Measurements from ENCODE around the gene ABLIM1. TPM values are rescaled to one million over a fixed set of nuclear protein-coding genes. Genes with fewer than 3 reads are reported as not detected.

Gene ABLIM1
- total and polyA plus RNA-seq, 8 donors, result 52.7 to 195 (median 65.5) TPM

DNA sequence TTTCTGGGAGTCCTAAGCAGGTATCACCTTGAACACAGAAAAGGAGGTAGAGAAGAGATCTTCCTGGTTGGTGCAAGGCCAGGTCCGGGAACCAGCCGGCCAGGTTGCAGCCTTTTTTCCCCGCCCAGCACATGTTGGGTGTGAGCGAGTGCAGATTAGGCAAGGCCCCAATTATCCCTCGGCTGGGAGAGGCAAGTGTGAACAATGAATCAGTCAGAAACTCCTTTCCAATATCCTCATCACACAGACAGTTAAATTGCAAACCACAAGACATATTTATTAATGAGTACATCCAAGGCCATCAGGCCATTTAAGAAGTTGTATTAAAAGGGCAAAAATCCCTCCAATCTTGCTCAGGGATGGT is 138.8 kb downstream of the ABLIM1 start:
- H3K36me3 ChIP-seq, result no peaks in the 10 kb centered on the region
- intact Hi-C loops (cut with DNase I), result no loop called here
- ATAC-seq (peak; percentile 63), DNase-seq (peak in 1 of 4 donors; percentile 75)
- no peaks in the 10 kb centered on the region for H3K27me3 ChIP-seq
- peak overlapping the region; percentile 50 to 74 for H3K27ac ChIP-seq
- H3K4me3 ChIP-seq, result no peak overlapping the region
- TF ChIP-seq, protein P1, sequence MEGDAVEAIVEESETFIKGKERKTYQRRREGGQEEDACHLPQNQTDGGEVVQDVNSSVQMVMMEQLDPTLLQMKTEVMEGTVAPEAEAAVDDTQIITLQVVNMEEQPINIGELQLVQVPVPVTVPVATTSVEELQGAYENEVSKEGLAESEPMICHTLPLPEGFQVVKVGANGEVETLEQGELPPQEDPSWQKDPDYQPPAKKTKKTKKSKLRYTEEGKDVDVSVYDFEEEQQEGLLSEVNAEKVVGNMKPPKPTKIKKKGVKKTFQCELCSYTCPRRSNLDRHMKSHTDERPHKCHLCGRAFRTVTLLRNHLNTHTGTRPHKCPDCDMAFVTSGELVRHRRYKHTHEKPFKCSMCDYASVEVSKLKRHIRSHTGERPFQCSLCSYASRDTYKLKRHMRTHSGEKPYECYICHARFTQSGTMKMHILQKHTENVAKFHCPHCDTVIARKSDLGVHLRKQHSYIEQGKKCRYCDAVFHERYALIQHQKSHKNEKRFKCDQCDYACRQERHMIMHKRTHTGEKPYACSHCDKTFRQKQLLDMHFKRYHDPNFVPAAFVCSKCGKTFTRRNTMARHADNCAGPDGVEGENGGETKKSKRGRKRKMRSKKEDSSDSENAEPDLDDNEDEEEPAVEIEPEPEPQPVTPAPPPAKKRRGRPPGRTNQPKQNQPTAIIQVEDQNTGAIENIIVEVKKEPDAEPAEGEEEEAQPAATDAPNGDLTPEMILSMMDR (IDR thresholded peaks at IDR 0.05), result no peak
- no peaks in the 10 kb centered on the region for H3K9me3 ChIP-seq
- H3K4me1 ChIP-seq, result peaks cover 7 to 24% of the 10 kb centered on the region in 2 donors

DNA sequence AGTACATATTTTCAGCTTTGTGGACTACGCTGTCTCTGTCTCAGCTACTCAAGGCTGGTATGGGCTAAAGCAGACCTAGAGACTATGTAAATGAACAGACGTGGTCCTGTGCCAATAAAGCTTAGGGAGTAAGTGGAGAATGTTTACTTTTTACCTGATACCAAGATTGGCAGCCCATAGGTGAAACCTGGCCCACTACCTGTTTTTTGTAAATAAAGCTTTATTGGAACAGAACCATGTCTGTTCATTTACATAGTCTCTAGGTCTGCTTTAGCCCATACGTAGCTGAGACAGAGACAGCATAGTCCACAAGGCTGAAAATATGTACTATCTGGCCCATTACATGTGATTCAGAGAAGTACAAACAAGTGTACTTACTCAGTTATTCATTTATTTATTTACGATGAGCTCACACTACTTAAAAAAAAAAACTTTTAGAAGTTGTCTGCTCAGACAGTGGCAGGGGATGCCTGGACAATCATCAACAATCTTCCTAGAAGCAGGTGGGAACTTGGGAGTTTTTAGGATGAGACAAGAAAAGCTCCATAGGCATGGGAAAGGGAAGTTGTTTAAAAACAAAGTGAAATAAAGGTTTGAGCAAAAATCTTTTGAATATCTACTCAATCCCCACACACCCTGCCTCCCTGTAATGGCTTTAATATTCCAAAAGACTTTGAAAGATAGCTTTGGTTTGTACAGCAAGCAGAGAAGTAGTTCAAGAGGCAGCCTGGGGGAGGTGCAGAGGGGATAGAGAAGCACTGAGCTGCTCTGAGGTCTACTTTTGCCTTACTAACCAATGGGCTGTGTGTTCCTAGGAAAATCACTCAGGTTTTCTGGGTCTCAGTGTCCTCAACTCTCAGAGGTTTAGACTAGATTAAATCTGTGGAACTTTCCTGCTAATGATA is 139.4 kb downstream of the ABLIM1 start:
- H3K4me3 ChIP-seq, result no peak overlapping the region
- DNase-seq, result no peak
- no peaks in the 10 kb centered on the region for H3K9me3 ChIP-seq
- no peaks in the 10 kb centered on the region for H3K36me3 ChIP-seq
- intact Hi-C loops (cut with DNase I), result no loop called here
- peak; percentile 18 for ATAC-seq
- no peaks in the 10 kb centered on the region for H3K27me3 ChIP-seq
- peaks cover 7 to 24% of the 10 kb centered on the region in 2 donors for H3K4me1 ChIP-seq
- H3K27ac ChIP-seq, result peak overlapping the region; percentile 50 to 74
- TF ChIP-seq, protein P1 (IDR thresholded peaks at IDR 0.05), result no peak

DNA sequence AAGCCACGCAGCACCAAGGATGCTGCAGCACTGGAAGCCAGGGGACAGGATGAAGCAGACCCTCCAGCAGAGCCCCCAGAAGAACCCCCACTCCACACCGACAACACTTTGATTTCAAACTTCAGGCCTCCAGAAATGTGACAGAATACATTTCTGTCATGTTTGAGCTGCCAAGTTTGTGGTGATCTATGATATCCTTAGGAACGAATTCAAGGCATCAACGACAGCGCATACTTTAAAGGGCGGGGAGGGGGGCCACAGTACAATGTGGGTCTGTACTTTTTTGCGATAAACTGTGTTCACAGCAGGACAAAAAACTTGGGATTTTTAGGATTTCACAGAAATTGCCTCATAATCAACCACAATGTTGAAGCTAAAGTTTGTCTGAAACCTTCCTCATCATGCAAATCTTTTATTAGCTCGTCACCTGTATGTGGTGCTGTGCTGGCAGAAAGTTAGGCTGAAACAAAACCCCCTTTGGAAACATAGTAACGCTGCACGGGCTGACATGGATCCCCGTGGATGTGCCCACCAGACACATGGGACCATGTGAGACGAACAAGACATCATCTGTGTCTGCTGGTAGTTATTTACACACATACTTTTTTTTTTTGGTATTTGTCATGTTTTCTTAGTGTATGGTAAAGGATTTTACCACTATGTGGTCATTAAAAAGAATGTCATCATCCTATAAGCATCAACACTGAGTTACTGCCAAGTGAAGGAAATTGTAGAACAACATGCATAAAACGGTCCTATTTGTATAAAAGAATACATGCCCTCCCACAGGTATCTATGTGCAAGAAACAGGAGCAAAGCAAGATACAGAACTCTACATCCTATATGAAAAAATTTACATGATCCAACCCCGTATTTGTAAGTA is 140.5 kb downstream of the ABLIM1 start:
- H3K27me3 ChIP-seq, result no peaks in the 10 kb centered on the region
- H3K4me1 ChIP-seq, result peaks cover 7 to 24% of the 10 kb centered on the region in 2 donors
- TF ChIP-seq, protein P1 (IDR thresholded peaks at IDR 0.05), result no peak
- intact Hi-C loops (cut with DNase I), result no loop called here
- ATAC-seq (no peak), DNase-seq (no peak)
- H3K9me3 ChIP-seq, result no peaks in the 10 kb centered on the region
- H3K27ac ChIP-seq, result no peak overlapping the region
- H3K36me3 ChIP-seq, result no peaks in the 10 kb centered on the region
- no peak overlapping the region for H3K4me3 ChIP-seq

DNA sequence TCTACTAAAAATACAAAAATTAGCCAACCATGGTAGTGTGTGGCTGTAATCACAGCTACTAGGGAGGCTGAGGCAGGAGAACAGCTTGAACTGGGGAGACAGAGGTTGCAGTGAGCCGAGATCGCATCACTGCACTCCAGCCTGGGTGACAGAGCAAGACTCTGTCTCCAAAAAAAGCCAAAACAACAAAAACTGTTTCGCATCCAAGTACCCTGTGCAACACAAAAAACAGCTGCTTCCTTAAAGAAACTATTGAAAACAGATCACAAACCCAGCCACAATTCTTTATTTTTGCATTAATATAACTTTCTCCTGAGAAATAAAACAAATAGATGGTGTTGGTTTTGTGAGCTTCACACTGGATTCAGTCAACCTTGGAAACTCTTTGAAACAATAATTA is 141.7 kb downstream of the ABLIM1 start:
- no peak overlapping the region for H3K4me3 ChIP-seq
- no peaks in the 10 kb centered on the region for H3K27me3 ChIP-seq
- DNase-seq (no peak), ATAC-seq (no peak)
- H3K4me1 ChIP-seq, result peaks cover 7 to 12% of the 10 kb centered on the region in 2 donors
- no peaks in the 10 kb centered on the region for H3K9me3 ChIP-seq
- TF ChIP-seq, protein P1 (IDR thresholded peaks at IDR 0.05), result no peak
- H3K36me3 ChIP-seq, result no peaks in the 10 kb centered on the region
- H3K27ac ChIP-seq, result no peak overlapping the region
- intact Hi-C loops (cut with DNase I), result no loop called here

All from left lung (tissue), 10 donors.